Vagina (tissue), 2 donors: ENCODE measurements around the gene ABHD6.

Source experiments
- POLR2A ChIP-seq, 2 donors: fragments of 450-650 bp; IDR thresholded peaks; one replicate each; pipeline ENCODE4 v1.6.1; 2017; ENCODE audit warnings: antibody characterized with exemption in 2 of 2, mild to moderate bottlenecking in 2 of 2, moderate library complexity in 2 of 2
- POLR2AphosphoS5 ChIP-seq, 2 donors: sonication (generic); formaldehyde crosslinking; IDR thresholded peaks; one replicate each; pipeline ENCODE4 v1.9.0; 2017; ENCODE audit warnings: antibody characterized with exemption in 2 of 2, mild to moderate bottlenecking in 2 of 2, low read depth in 1 of 2; ENCODE audit not compliant: insufficient read depth in 1 of 2
- TF ChIP-seq, protein P1 (sequence below), 3 experiments: fragments of 450-650 bp in 2 of 3; fragments of 200-600 bp in 1 of 3; sonication (generic) in 1 of 3; IDR thresholded peaks; one replicate each; pipeline ENCODE4 v1.5.1; 2017 to 2019; ENCODE audit warnings: antibody characterized with exemption in 3 of 3, mild to moderate bottlenecking in 2 of 3, moderate library complexity in 2 of 3

DNA sequence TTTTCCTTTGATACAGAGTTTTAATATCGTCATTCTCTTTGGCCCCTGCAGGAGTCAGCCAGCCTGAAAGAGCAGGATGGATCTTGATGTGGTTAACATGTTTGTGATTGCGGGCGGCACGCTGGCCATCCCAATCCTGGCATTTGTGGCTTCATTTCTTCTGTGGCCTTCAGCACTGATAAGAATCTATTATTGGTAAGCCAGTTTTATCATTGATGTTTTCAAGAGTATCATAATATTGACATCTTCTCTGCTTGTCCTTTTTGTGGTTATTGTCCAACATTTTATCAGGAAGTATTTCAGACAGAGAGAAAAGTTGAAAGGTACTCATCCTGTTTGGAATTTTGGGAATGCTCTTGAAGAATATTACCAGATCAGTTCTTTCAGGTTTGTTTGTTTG, 18.9 kb downstream of the ABHD6 start:
- TF ChIP-seq, protein P1, sequence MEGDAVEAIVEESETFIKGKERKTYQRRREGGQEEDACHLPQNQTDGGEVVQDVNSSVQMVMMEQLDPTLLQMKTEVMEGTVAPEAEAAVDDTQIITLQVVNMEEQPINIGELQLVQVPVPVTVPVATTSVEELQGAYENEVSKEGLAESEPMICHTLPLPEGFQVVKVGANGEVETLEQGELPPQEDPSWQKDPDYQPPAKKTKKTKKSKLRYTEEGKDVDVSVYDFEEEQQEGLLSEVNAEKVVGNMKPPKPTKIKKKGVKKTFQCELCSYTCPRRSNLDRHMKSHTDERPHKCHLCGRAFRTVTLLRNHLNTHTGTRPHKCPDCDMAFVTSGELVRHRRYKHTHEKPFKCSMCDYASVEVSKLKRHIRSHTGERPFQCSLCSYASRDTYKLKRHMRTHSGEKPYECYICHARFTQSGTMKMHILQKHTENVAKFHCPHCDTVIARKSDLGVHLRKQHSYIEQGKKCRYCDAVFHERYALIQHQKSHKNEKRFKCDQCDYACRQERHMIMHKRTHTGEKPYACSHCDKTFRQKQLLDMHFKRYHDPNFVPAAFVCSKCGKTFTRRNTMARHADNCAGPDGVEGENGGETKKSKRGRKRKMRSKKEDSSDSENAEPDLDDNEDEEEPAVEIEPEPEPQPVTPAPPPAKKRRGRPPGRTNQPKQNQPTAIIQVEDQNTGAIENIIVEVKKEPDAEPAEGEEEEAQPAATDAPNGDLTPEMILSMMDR (IDR thresholded peaks at IDR 0.05), result no peak
- TF ChIP-seq POLR2AphosphoS5 (IDR thresholded peaks at IDR 0.05; ENCODE audit: insufficient read depth in 1 of 2, low read depth in 1 of 2) (no peak), POLR2A (IDR thresholded peaks at IDR 0.05) (no peak)
